ENCODE results near the gene DFFA.
A peak's percentile ranks its signal among the peaks of the same experiment; 100 is the strongest.
"Not testable (repeated sequence)": the region's sequence is repeated elsewhere in the genome, so short reads cannot be mapped to it uniquely, and the experiment has no call there.

The DFFA gene

GRCh38 chr1:10508511-10508951, 36.2 kb upstream of the DFFA start:
- no peak for DNase-seq
- intact Hi-C loops (cut with DNase I): loop anchor here (10.0 kb wide), 1 partner anchor 436 kb away; no protein-coding TSS in a partner anchor

- peak in 41 of 42 donors; percentile 32 to 83 (median 58) for DNase-seq
- intact Hi-C loops (cut with DNase I): loop anchor here (10.0 kb wide), 1 partner anchor 438 kb away; no protein-coding TSS in a partner anchor
These were observed 35.0 kb upstream of the DFFA start for GRCh38 chr1:10507111-10507879.

GRCh38 chr1:10506677-10507047, 34.3 kb upstream of the DFFA start:
- DNase-seq: peak in 6 of 42 donors; percentile 17 to 57 (median 36)
- intact Hi-C loops (cut with DNase I): loop anchor here (10.0 kb wide), 1 partner anchor 438 kb away; no protein-coding TSS in a partner anchor

- not testable (repeated sequence) for DNase-seq
- intact Hi-C loops (cut with DNase I): loop anchor here (10.0 kb wide), 1 partner anchor 439 kb away; no protein-coding TSS in a partner anchor
These were observed 33.8 kb upstream of the DFFA start for GRCh38 chr1:10506046-10506676.

- no peak for DNase-seq
- intact Hi-C loops (cut with DNase I): loop anchor here (10.0 kb wide), 1 partner anchor 441 kb away; no protein-coding TSS in a partner anchor
These were observed 31.9 kb upstream of the DFFA start for GRCh38 chr1:10504249-10504648.

- no peak for DNase-seq
- intact Hi-C loops (cut with DNase I): loop anchor here (10.0 kb wide), 1 partner anchor 443 kb away; no protein-coding TSS in a partner anchor
These were observed 29.9 kb upstream of the DFFA start for GRCh38 chr1:10502206-10502605.

GRCh38 chr1:10498231-10498630, 25.9 kb upstream of the DFFA start:
- intact Hi-C loops (cut with DNase I): no loop called here
- DNase-seq: no peak

GRCh38 chr1:10497109-10497508, 24.8 kb upstream of the DFFA start:
- DNase-seq: no peak
- intact Hi-C loops (cut with DNase I): no loop called here

- DNase-seq: no peak
- intact Hi-C loops (cut with DNase I): no loop called here
These were observed 23.6 kb upstream of the DFFA start for GRCh38 chr1:10495952-10496351.

GRCh38 chr1:10495475-10495817, 23.1 kb upstream of the DFFA start:
- intact Hi-C loops (cut with DNase I): no loop called here
- no peak for DNase-seq

- intact Hi-C loops (cut with DNase I): no loop called here
- peak; percentile 48 to 93 (median 83) for DNase-seq
These were observed 22.6 kb upstream of the DFFA start for GRCh38 chr1:10494754-10495474.

GRCh38 chr1:10494418-10494753, 22.1 kb upstream of the DFFA start:
- no peak for DNase-seq
- intact Hi-C loops (cut with DNase I): no loop called here

- intact Hi-C loops (cut with DNase I): no loop called here
- no peak for DNase-seq
These were observed 18.1 kb upstream of the DFFA start for GRCh38 chr1:10490286-10490970.

- intact Hi-C loops (cut with DNase I): no loop called here
- no peak for DNase-seq
These were observed 17.1 kb upstream of the DFFA start for GRCh38 chr1:10489291-10490055.

GRCh38 chr1:10484521-10484920, 12.2 kb upstream of the DFFA start:
- intact Hi-C loops (cut with DNase I): no loop called here
- DNase-seq: no peak

GRCh38 chr1:10480614-10481013, 8.3 kb upstream of the DFFA start:
- no peak for DNase-seq
- intact Hi-C loops (cut with DNase I): no loop called here

GRCh38 chr1:10479296-10479695, 7.0 kb upstream of the DFFA start:
- DNase-seq: no peak
- intact Hi-C loops (cut with DNase I): loop anchor here (10.0 kb wide), 1 partner anchor 1326 kb away; the partner anchor contains the start of genes CLCN6 and MTHFR

- intact Hi-C loops (cut with DNase I): loop anchor here (10.0 kb wide), 1 partner anchor 1329 kb away; the partner anchor contains the start of genes CLCN6 and MTHFR
- peak in 3 of 42 donors; percentile 9 to 20 (median 17) for DNase-seq
These were observed 3.2 kb upstream of the DFFA start for GRCh38 chr1:10475510-10475909.

Measured in head of caudate nucleus (tissue), 42 donors.